Hematopoietic multipotent progenitor cell treated with erythropoietin and hydrocortisone succinate and interleukin-3 and kit ligand, for 6 days (in vitro differentiated cells): ENCODE results near the gene ZNF646.

ENCODE experiments used
- DNase-seq: peaks from one replicate; pipeline ENCODE4 v3.0.0-alpha.2; 2015

ZNF646 gene

GRCh38 chr16:31063843-31064611 is 10.2 kb upstream of the ZNF646 start:
- DNase-seq: no peak

GRCh38 chr16:31064882-31065461 is 9.2 kb upstream of the ZNF646 start:
- no peak for DNase-seq

GRCh38 chr16:31067342-31067741 is 6.9 kb upstream of the ZNF646 start:
- DNase-seq: no peak

GRCh38 chr16:31071861-31072260 is 2.4 kb upstream of the ZNF646 start:
- DNase-seq: no peak

GRCh38 chr16:31072540-31073141 is 1.6 kb upstream of the ZNF646 start:
- peak; percentile 68 for DNase-seq

- DNase-seq: peak; percentile 95
Measured at GRCh38 chr16:31073142-31073969, 866 bp upstream of the ZNF646 start.

- no peak for DNase-seq
Measured at GRCh38 chr16:31074814-31075183, 577 bp downstream of the ZNF646 start.

GRCh38 chr16:31076319-31076718 is 2.1 kb downstream of the ZNF646 start:
- DNase-seq: no peak

- DNase-seq: no peak
Measured at GRCh38 chr16:31077024-31077423, 2.8 kb downstream of the ZNF646 start.

GRCh38 chr16:31077592-31078396 is 3.6 kb downstream of the ZNF646 start:
- peak; percentile 94 for DNase-seq

- no peak for DNase-seq
Measured at GRCh38 chr16:31078597-31079341, 4.5 kb downstream of the ZNF646 start.

- no peak for DNase-seq
Measured at GRCh38 chr16:31079342-31079944, 5.2 kb downstream of the ZNF646 start.

- no peak for DNase-seq
Measured at GRCh38 chr16:31080035-31080629, 5.9 kb downstream of the ZNF646 start.

- DNase-seq: no peak
Measured at GRCh38 chr16:31080756-31081419, 6.7 kb downstream of the ZNF646 start.

- no peak for DNase-seq
Measured at GRCh38 chr16:31081428-31082351, 7.5 kb downstream of the ZNF646 start.

- no peak for DNase-seq
Measured at GRCh38 chr16:31082368-31083045, 8.3 kb downstream of the ZNF646 start.

- DNase-seq: no peak
Measured at GRCh38 chr16:31083081-31083480, 8.9 kb downstream of the ZNF646 start.

GRCh38 chr16:31083556-31083955 is 9.3 kb downstream of the ZNF646 start:
- DNase-seq: no peak

- DNase-seq: no peak
Measured at GRCh38 chr16:31083981-31084380, 9.8 kb downstream of the ZNF646 start.
